GM21423 (cell line): ENCODE results near the gene KCTD13.
"Not testable (repeated sequence)": the region's sequence is repeated elsewhere in the genome, so short reads cannot be mapped to it uniquely, and the experiment has no call there.

Source experiments
- ATAC-seq: cut with Tn5 transposase; IDR thresholded peaks from one replicate; pipeline ENCODE4 v1.9.1; 2021; ENCODE audit warnings: mild to moderate bottlenecking, moderate library complexity; ENCODE audit not compliant: unreplicated experiment

The KCTD13 gene, protein sequence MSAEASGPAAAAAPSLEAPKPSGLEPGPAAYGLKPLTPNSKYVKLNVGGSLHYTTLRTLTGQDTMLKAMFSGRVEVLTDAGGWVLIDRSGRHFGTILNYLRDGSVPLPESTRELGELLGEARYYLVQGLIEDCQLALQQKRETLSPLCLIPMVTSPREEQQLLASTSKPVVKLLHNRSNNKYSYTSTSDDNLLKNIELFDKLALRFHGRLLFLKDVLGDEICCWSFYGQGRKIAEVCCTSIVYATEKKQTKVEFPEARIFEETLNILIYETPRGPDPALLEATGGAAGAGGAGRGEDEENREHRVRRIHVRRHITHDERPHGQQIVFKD

GRCh38 chr16:29925781-29926710 lies at the start of gene KCTD13:
Gene KCTD13 (minus strand): TSS chr16:29926226. CDS start chr16:29926033, 193 bp downstream.
- ATAC-seq = peak; percentile 90

DNA sequence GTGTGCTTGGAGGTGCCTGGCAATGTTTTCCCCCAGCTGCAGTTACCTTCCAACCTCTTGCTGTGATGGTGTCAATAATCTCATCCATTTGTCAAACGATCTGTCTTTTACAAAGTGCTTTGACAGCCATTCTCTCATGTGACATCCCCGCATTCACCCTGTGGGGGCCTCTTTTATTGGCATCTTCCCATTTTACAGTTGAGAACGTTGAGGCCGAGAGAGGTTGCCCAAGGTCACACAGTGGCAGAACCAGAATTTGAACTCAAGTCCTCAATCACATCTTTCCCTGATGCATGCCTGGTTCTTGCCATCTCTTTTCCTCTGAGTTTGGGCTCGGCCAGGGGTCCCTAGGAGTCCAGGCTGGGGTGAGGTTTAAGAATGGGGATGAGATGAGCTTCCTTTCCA lies 49.1 kb upstream of the KCTD13 start:
- no peak for ATAC-seq

- ATAC-seq = no peak
Measured at GRCh38 chr16:29974291-29975133, 48.5 kb upstream of the KCTD13 start.

DNA sequence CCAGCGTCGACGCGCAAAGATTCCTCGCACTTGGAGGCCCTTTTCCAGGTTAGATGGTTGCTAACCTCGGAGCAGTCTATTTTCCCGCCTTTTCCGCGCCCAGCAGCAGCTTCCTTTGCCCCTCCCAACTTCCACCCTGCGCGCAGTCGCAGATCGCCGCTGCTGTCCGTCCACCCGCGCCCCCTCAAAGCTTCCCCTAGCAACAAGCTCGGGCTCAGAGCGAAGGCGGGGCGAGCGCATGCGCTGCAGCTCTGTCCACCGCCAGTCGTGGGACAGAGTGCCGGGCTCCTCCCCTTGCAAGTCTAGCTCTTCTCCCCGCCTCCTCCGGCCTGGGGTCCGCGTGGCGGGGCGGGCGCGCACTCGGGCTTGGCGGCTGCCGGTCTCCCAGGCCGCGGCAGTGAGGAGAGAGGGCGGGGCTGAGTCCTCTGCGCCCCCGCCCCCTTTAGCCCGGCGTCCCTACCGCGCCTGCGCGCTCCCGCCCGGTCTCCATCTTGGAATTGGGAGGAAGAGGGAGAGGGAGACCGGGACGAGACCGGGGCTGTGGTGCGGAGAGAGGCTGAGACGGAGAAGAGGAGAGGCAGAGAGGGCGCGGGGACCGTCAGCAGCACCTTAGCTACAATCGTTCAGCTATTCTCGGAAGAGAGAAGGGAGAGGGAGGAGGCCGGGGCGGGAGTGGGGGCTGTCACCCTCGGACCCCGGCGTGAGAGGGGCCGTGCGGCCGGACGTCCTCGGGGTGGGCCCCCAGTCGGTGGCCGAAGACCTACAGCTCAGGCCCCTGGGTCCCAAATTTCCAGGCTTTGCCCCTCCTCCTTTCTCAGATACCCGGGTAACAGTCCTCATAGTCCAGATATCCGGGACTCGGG lies 47.6 kb upstream of the KCTD13 start, which contains the start of gene TAOK2:
Gene TAOK2, plus strand, starts transcription at position 485 of the 863 bp plus-strand sequence. CDS start 3,905 bp downstream, outside the sequence.
- ATAC-seq = peak; percentile 93

DNA sequence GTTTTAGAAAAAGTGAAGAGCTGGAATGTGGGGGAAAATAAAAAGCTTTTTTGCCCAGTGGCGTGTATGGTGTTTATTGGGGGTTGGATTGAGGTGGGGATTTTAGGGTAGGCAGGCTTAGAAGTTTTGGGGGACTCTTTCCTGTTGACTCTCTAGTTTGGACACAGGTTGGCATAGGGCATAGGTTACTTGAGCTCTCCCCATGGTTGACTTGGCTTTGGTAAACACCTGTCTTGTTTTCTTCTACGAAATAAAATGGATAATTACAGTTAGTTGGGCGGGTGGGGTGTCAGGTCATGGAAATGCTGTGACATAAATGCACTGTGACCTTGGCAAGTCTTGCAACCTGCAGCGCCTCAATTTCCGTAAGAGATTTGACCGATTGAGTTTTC lies 47.0 kb upstream of the KCTD13 start:
- ATAC-seq = no peak

DNA sequence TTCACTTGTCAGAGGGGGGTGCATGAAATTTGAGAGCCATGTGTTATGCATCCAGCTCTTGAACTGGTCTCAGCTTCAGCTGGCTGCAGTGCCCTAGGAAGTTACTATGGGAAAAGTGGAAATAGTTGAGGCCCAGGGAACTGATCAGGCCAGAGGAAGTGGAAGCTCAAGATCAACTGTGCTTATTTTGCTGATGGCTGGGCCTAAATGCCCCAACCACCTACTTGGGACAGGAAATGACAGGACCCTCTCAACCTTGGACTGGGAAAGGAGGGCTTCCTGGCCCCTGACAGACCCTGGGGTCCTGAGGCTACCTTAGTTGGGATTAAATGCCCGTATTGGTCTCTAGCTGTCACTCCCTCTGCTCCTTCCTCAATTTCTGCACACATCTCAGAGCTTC lies 46.5 kb upstream of the KCTD13 start:
- ATAC-seq = no peak

GRCh38 chr16:29971304-29971703 lies 45.3 kb upstream of the KCTD13 start:
- no peak for ATAC-seq

- no peak for ATAC-seq
Measured at GRCh38 chr16:29968205-29968604, 42.2 kb upstream of the KCTD13 start.

- no peak for ATAC-seq
Measured at GRCh38 chr16:29963021-29963743, 37.2 kb upstream of the KCTD13 start.

- ATAC-seq = no peak
Measured at GRCh38 chr16:29962344-29962994, 36.4 kb upstream of the KCTD13 start.

DNA sequence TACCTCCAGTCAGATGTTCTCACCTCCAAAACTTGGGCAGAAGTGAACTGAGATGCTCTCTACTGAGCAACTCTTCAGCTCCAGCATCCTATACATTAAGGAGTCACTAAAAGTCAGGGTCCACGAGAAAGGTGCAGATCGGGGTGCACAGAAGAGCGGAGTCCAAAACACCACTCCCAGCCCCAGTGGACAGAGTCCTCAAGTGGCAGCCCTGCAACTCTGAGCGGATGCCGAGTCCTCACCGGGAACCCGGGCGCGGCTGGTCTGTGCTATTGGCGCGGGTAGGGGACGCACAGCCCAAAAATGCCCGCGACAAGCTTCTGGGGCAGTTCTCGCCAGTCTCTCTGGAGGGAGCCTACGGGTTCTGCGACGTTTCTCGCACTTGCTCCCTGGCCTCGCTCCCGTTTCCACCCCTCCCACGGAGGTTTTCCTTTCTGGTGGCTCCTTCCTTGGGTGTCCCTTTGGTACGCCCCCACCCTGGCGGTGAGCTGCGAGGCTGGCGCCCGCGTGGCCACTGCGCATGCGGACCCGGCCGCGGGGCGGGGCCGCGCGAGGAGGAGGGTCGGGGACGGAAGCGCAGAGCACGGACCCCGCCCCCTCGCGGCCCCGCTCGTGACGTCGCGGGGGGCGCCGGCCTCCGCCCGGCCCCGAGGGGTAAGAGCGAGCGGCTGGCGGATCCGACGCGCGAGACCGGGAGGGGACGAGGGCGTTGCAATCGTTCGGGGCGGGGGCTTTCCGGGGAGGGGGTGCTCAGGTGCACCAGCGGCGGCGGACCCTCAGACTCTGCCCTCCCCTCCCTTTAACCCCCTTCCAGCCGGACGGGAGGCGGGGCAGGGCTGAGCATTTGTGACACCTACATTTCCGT lies 35.7 kb upstream of the KCTD13 start, which contains the start of gene TMEM219:
Gene TMEM219, plus strand, starts transcription at position 601 of the 865 bp plus-strand sequence. CDS start 1,065 bp downstream, outside the sequence.
- peak; percentile 91 for ATAC-seq

DNA sequence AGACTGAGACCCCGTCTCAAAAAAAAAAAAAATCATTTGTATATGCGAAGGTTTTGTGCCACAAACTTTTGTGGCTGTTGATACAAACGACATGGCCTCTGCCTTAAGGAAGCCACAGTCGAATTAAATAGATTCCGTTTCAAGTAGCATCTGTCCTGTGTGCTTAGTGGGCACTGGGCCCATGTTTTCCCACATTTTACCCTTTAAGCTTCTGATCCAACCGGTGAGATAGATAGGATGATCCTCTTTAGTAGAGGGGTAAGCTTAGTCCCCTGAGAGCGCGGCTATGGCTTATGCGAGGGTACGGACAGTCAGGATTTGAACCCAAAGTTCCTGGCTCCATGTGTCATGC lies 35.1 kb upstream of the KCTD13 start:
- ATAC-seq = no peak

GRCh38 chr16:29959821-29960220 lies 33.8 kb upstream of the KCTD13 start:
- ATAC-seq = not testable (repeated sequence)

DNA sequence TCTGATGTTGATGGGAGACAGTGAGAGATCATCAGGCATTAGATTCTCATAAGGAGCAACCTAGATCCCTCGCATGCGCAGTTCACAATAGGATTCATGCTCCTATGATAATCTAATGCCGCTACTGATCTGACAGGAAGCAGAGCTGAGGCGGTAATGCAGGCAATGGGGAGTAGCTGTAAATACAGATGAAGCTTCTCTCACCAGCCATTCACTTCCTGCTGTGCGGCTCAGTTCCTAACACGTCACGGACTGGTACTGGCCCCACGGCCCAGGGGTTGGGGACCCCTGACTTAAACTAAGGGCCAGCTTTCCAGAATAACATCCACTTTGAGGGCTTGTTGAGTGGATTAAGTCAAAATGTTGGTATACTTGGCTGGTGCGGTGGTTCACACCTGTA lies 33.3 kb upstream of the KCTD13 start:
- ATAC-seq = no peak

DNA sequence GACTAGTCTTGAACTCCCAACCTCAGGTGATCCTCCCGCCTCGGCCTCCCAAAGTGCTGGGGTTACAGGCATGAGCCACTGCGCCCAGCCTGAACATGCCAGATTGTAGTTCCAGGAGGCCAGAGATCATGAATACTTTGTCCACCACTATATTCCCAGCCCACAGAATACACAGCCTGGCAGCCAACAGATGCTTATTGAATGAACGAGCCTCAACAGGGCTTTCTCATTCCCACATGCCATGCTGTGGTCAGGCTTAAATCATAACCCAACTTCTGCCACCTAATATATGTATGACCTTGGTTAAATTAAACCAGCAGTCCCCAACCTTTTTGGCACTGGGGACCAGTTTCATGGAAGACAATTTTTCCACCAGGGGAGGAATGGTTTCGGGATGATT lies 32.7 kb upstream of the KCTD13 start:
- no peak for ATAC-seq

DNA sequence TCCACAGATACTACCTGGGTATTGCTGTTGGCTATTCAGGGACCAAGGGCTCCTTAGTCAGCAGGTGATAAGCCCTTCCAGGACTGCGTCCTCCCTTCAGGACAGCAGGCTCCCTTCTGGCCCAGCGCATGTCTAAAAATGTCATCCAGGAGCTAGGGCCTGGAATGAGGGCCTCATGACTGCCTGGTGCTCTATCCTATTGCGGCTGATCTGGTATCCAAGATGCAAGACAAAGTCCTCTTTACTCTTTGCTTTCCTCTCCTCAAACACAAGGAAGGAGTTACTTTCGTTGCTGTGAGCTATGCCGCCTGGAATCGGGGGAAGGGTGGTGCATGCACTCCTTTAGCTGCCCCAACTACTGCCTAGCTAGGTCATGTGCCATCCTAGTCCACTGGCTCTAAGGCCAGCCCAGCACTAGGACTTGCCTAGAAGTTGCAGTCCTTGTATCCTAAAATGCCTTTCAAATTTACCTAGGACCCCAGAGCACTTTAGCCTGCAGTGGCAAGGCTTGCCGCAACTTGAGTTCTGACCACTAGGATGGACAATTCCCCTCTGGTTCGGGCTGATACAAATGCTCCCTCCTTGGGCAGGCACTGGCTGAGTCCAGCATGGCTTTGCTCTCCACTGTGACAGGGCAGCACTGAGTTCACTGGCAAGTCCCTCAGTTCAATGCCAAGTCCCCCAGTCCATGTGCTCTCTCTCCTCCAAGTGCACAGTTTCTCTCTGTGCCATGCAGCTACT lies 25.8 kb upstream of the KCTD13 start:
- ATAC-seq = no peak

DNA sequence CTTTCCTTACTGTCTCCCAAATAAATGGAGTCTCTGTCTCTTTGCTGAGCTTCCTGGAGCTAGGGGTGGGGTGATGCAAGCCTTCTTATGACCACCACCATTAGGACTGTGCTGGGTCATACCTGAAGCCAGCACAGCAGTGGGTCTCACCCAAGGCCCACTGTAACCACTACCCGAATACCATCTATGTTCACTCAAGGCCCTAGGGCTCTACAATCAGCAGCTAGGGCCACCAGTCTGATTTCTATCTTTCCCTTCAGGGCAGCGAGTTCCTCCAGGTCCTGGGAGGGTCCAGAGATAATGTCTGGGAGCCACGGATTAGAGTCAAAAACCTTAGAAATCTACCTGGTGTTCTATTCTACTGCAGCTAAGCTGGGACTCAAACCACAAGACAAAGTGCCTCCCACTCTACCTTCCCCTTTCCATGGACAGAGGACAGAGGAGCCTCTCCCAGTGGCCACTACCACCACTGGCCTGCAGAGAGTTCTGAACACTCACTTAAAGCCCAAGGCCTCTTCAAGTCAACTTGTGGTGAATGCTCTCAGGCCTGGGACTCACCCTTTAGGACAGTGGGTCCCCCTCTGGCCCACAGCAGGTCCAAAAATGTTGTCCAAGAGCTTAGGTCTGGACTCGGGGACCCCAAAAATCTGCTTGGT lies 24.9 kb upstream of the KCTD13 start:
- no peak for ATAC-seq
